ENCODE data around the gene LALBA. TPM values are rescaled to one million over a fixed set of nuclear protein-coding genes. Genes with fewer than 3 reads are reported as not detected.
"Not testable (repeated sequence)": the region's sequence is repeated elsewhere in the genome, so short reads cannot be mapped to it uniquely, and the experiment has no call there.

The LALBA gene
- total RNA-seq, 6 donors from 2014 or later: not detected

GRCh38 chr12:48527891-48528670 lies 41.8 kb downstream of the LALBA start:
- DNase-seq (peak in 1 of 2 donors; percentile 79), ATAC-seq (ENCODE audit: low FRiP score in 2 of 2) (no peak)
- TF ChIP-seq POLR2A (IDR thresholded peaks at IDR 0.05) (no peak), EP300 (IDR thresholded peaks at IDR 0.05) (no peak), POLR2AphosphoS5 (IDR thresholded peaks at IDR 0.05) (no peak), CTCF (IDR thresholded peaks at IDR 0.05) (no peak)
- H3K27ac ChIP-seq: no peak overlapping the region
- no peak overlapping the region for H3K4me3 ChIP-seq
- no peaks in the 10 kb centered on the region for H3K27me3 ChIP-seq
- no peaks in the 10 kb centered on the region for H3K9me3 ChIP-seq
- H3K4me1 ChIP-seq: no peaks in the 10 kb centered on the region
- WGBS, 2 donors: 92 to 95% methylated on average over 31 to 44 of the region's 44 CpGs
- no peaks in the 10 kb centered on the region for H3K36me3 ChIP-seq

- 93 to 94% methylated on average over 5 of the region's 5 CpGs for WGBS, 2 donors
- no peak for TF ChIP-seq POLR2AphosphoS5 (IDR thresholded peaks at IDR 0.05)
- TF ChIP-seq CTCF (IDR thresholded peaks at IDR 0.05): no peak
- no peak for TF ChIP-seq EP300 (IDR thresholded peaks at IDR 0.05)
- no peak for TF ChIP-seq POLR2A (IDR thresholded peaks at IDR 0.05)
- no peaks in the 10 kb centered on the region for H3K4me1 ChIP-seq
- no peak for ATAC-seq (ENCODE audit: low FRiP score in 2 of 2)
- H3K9me3 ChIP-seq: no peaks in the 10 kb centered on the region
- H3K4me3 ChIP-seq: no peak within 1 kb of the TSS
- DNase-seq: no peak
- H3K27me3 ChIP-seq: no peaks in the 10 kb centered on the region
- H3K27ac ChIP-seq: no peak within 1 kb of the TSS
- H3K36me3 ChIP-seq: no peaks in the 10 kb centered on the region
These were observed 44.5 kb downstream of the LALBA start, which contains the start of gene OR8S1 for GRCh38 chr12:48525332-48525731. TSS of gene OR8S1 (plus strand) at chr12:48525632. CDS start at chr12:48525632, 0 bp downstream.

GRCh38 chr12:48520381-48520780 lies 49.5 kb downstream of the LALBA start:
- ATAC-seq (ENCODE audit: low FRiP score in 2 of 2); H3K27me3 ChIP-seq; H3K27ac ChIP-seq; H3K36me3 ChIP-seq; H3K9me3 ChIP-seq; H3K4me3 ChIP-seq; H3K4me1 ChIP-seq: not testable (repeated sequence)
- WGBS, 2 donors: 94% methylated on average over 3 to 16 of the region's 24 CpGs
- peak in 1 of 2 donors; percentile 71 for DNase-seq

Other genes starting within 250 kb of the LALBA start
- 10 to 100 TPM; 16.8 to 60.8 (median 24.6) TPM for gene ZNF641, start 219.1 kb downstream of the LALBA start, total RNA-seq
- 1 to 10 TPM in 2 of 6 donors, under 1 TPM in 1, not detected in 3; 0.37 to 3.1 (median 2.1) TPM for gene ANP32D, start 97.5 kb downstream of the LALBA start, total RNA-seq
- gene C12orf54, start 87.5 kb downstream of the LALBA start, total RNA-seq: under 1 TPM in 1 of 6 donors, not detected in 5; 0.64 TPM
- not detected for gene OR8S1, start 44.4 kb downstream of the LALBA start, total RNA-seq
- 10 to 100 TPM; 13.2 to 60.5 (median 26.3) TPM for gene KANSL2, start 112.2 kb upstream of the LALBA start, total RNA-seq
- 10 to 100 TPM; 11.9 to 39.8 (median 26.6) TPM for gene CCNT1, start 146.7 kb upstream of the LALBA start, total RNA-seq
- gene ADCY6, start 219.0 kb upstream of the LALBA start, total RNA-seq: 100 to 1,000 TPM in 1 of 6 donors, 10 to 100 TPM in 5; 26.0 to 113 (median 35.1) TPM
- 10 to 100 TPM in 5 of 6 donors, 1 to 10 TPM in 1; 9.1 to 21.2 (median 14.3) TPM for gene CACNB3, start 248.4 kb upstream of the LALBA start, total RNA-seq